H9 (cell line): Measurements from ENCODE around the gene CNTFR. TPM values are rescaled to one million over a fixed set of nuclear protein-coding genes. Genes with fewer than 3 reads are reported as not detected.

Source experiments
- DNase-seq: peaks from one replicate; pipeline ENCODE4 v3.0.0-alpha.2; 2017
- H2AFZ ChIP-seq: one replicate; pipeline ENCODE4 v1.6.1; 2013; ENCODE audit warnings: mild to moderate bottlenecking, low read length, control low read depth, moderate library complexity
- H2AK5ac ChIP-seq: 2 replicates; pipeline ENCODE4 v1.6.1; 2013; ENCODE audit warnings: low read length, control low read depth, mixed read lengths; ENCODE audit not compliant: insufficient read length
- H2BK120ac ChIP-seq: one replicate; pipeline ENCODE4 v1.6.1; 2013; ENCODE audit warnings: low read depth, mild to moderate bottlenecking, low read length, control low read depth, inconsistent platforms; ENCODE audit not compliant: poor library complexity, severe bottlenecking
- H2BK12ac ChIP-seq: 2 replicates; pipeline ENCODE4 v1.6.1; 2013; ENCODE audit warnings: low read length, control low read depth, mixed read lengths, low read depth; ENCODE audit not compliant: insufficient read length
- H2BK15ac ChIP-seq: 2 replicates; pipeline ENCODE4 v1.6.1; 2013; ENCODE audit warnings: low read depth, low read length, control low read depth
- H2BK20ac ChIP-seq: one replicate; pipeline ENCODE4 v1.6.1; 2013; ENCODE audit warnings: low read depth, mild to moderate bottlenecking, low read length, control low read depth, inconsistent platforms; ENCODE audit not compliant: poor library complexity, severe bottlenecking
- H2BK5ac ChIP-seq: 2 replicates; pipeline ENCODE4 v1.6.1; 2013; ENCODE audit warnings: low read length, control low read depth, mixed read lengths; ENCODE audit not compliant: insufficient read length
- H3K14ac ChIP-seq: 2 replicates; pipeline ENCODE4 v1.6.1; 2013; ENCODE audit warnings: low read length, control low read depth; ENCODE audit not compliant: insufficient read depth
- H3K18ac ChIP-seq: 2 replicates; pipeline ENCODE4 v1.6.1; 2013; ENCODE audit warnings: low read depth, mild to moderate bottlenecking, mixed read lengths, low read length, control low read depth; ENCODE audit not compliant: insufficient read length
- H3K23ac ChIP-seq: 2 replicates; pipeline ENCODE4 v1.6.1; 2013; ENCODE audit warnings: low read length, control low read depth, mixed read lengths, low read depth; ENCODE audit not compliant: insufficient read length
- H3K23me2 ChIP-seq: 2 replicates; pipeline ENCODE4 v1.6.1; 2013; ENCODE audit warnings: low read depth, mild to moderate bottlenecking, mixed read lengths, low read length, control low read depth; ENCODE audit not compliant: insufficient read length, poor library complexity, severe bottlenecking
- H3K27ac ChIP-seq: 2 replicates; pipeline ENCODE4 v1.5.1; 2013; ENCODE audit warnings: low read length, control low read depth, mixed read lengths, low read depth; ENCODE audit not compliant: insufficient read length
- H3K27me3 ChIP-seq: 2 replicates; pipeline ENCODE4 v1.6.1; 2013; ENCODE audit warnings: low read length, control low read depth, inconsistent platforms; ENCODE audit not compliant: insufficient read depth
- H3K4ac ChIP-seq: 2 replicates; pipeline ENCODE4 v1.6.1; 2013; ENCODE audit warnings: low read depth, mild to moderate bottlenecking, control low read depth, inconsistent platforms, low read length, moderate library complexity
- H3K4me1 ChIP-seq: 2 replicates; pipeline ENCODE4 v1.6.1; 2013; ENCODE audit warnings: low read length, control low read depth, inconsistent platforms; ENCODE audit not compliant: insufficient read depth
- H3K4me2 ChIP-seq: 2 replicates; pipeline ENCODE4 v1.6.1; 2013; ENCODE audit warnings: low read length, control low read depth, mixed read lengths; ENCODE audit not compliant: insufficient read length, insufficient read depth
- H3K56ac ChIP-seq: 2 replicates; pipeline ENCODE4 v1.6.1; 2013; ENCODE audit warnings: low read depth, mild to moderate bottlenecking, mixed read lengths, low read length, control low read depth; ENCODE audit not compliant: insufficient read length
- H3K79me1 ChIP-seq: 2 replicates; pipeline ENCODE4 v1.6.1; 2013; ENCODE audit warnings: low read depth, mild to moderate bottlenecking, moderate library complexity, low read length, control low read depth, inconsistent platforms; ENCODE audit not compliant: insufficient read depth, poor library complexity, severe bottlenecking
- H3K79me2 ChIP-seq: 2 replicates; pipeline ENCODE4 v1.6.1; 2013; ENCODE audit warnings: low read length, control low read depth, inconsistent platforms; ENCODE audit not compliant: insufficient read depth
- H3K9ac ChIP-seq: 2 replicates; pipeline ENCODE4 v1.6.1; 2013; ENCODE audit warnings: low read length, control low read depth, mixed read lengths; ENCODE audit not compliant: insufficient read length; ENCODE audit errors: extremely low read depth
- H3K9me3 ChIP-seq: one replicate; pipeline ENCODE4 v1.6.1; 2013; ENCODE audit warnings: low read depth, low read length, inconsistent platforms; ENCODE audit not compliant: control insufficient read depth
- H3T11ph ChIP-seq: one replicate; pipeline ENCODE4 v1.6.1; 2013; ENCODE audit warnings: mild to moderate bottlenecking, low read length, control low read depth, inconsistent platforms
- H4K20me1 ChIP-seq: one replicate; pipeline ENCODE4 v1.6.1; 2013; ENCODE audit not compliant: control insufficient read depth, insufficient read length, insufficient read depth
- H4K5ac ChIP-seq: 2 replicates; pipeline ENCODE4 v1.6.1; 2013; ENCODE audit warnings: low read depth, mild to moderate bottlenecking, mixed read lengths, low read length, control low read depth; ENCODE audit not compliant: insufficient read length
- H4K8ac ChIP-seq: replicated peaks from 2 replicates; pipeline ENCODE4 v1.6.1; 2013; ENCODE audit warnings: low read length, control low read depth, mixed read lengths, low read depth; ENCODE audit not compliant: insufficient read length
- H4K91ac ChIP-seq: 2 replicates; pipeline ENCODE4 v1.6.1; 2013; ENCODE audit warnings: low read depth, mild to moderate bottlenecking, moderate library complexity, mixed read lengths, low read length, control low read depth; ENCODE audit not compliant: insufficient read length
- H3K27ac Mint-ChIP-seq, 3 experiments: 2 replicates in 2 of 3; 3 replicates in 1 of 3; pipeline ENCODE4 v1.8.0; 2020 to 2021; ENCODE audit warnings: mixed read lengths in 3 of 3, mild to moderate bottlenecking in 1 of 3, moderate library complexity in 1 of 3
- H3K27me3 Mint-ChIP-seq: 2 replicates; pipeline ENCODE4 v1.8.0; 2021; ENCODE audit warnings: low read depth, mild to moderate bottlenecking, moderate library complexity, mixed read lengths
- H3K36me3 Mint-ChIP-seq, 3 experiments: 2 replicates in 2 of 3; 3 replicates in 1 of 3; pipeline ENCODE4 v1.8.0; 2020 to 2021; ENCODE audit warnings: low read depth in 3 of 3, mixed read lengths in 3 of 3; ENCODE audit not compliant: insufficient read depth in 1 of 3
- H3K4me1 Mint-ChIP-seq, 2 experiments: 2 replicates each; pipeline ENCODE4 v1.8.0; 2020; ENCODE audit warnings: mixed read lengths in 2 of 2
- H3K4me3 Mint-ChIP-seq, 2 experiments: 2 replicates in 1 of 2; 3 replicates in 1 of 2; pipeline ENCODE4 v1.8.0; 2020 to 2021; ENCODE audit warnings: mild to moderate bottlenecking in 2 of 2, mixed read lengths in 2 of 2, moderate library complexity in 1 of 2
- H3K9me3 Mint-ChIP-seq, 2 experiments: 2 replicates in 1 of 2; 3 replicates in 1 of 2; pipeline ENCODE4 v1.8.0; 2020; ENCODE audit warnings: mild to moderate bottlenecking in 2 of 2, mixed read lengths in 2 of 2, moderate library complexity in 1 of 2
- total RNA-seq: library from RNA; stranded (reverse); gene quantifications from 2 replicates; pipeline ENCODE4 v1.2.1, GENCODE V29; 2021
- TF ChIP-seq, protein P1 (sequence below): fragments of 200-600 bp; sonication (generic); conservative IDR thresholded peaks from 3 replicates; pipeline ENCODE4 v1.8.0; 2021; ENCODE audit warnings: antibody characterized with exemption, mild to moderate bottlenecking

Gene CNTFR
- total RNA-seq, 1 experiment from 2014 or later: 0.55 TPM

- H3K18ac ChIP-seq: no peak overlapping the region
- TF ChIP-seq, protein P1, sequence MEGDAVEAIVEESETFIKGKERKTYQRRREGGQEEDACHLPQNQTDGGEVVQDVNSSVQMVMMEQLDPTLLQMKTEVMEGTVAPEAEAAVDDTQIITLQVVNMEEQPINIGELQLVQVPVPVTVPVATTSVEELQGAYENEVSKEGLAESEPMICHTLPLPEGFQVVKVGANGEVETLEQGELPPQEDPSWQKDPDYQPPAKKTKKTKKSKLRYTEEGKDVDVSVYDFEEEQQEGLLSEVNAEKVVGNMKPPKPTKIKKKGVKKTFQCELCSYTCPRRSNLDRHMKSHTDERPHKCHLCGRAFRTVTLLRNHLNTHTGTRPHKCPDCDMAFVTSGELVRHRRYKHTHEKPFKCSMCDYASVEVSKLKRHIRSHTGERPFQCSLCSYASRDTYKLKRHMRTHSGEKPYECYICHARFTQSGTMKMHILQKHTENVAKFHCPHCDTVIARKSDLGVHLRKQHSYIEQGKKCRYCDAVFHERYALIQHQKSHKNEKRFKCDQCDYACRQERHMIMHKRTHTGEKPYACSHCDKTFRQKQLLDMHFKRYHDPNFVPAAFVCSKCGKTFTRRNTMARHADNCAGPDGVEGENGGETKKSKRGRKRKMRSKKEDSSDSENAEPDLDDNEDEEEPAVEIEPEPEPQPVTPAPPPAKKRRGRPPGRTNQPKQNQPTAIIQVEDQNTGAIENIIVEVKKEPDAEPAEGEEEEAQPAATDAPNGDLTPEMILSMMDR: no peak
- no peaks in the 10 kb centered on the region for H4K20me1 ChIP-seq
- no peak overlapping the region for H4K91ac ChIP-seq
- H3K4me1 ChIP-seq: no peaks in the 10 kb centered on the region; the same call in 1 of the 2 replicates
- no peaks in the 10 kb centered on the region for H3K79me2 ChIP-seq
- H3K9me3 ChIP-seq: no peaks in the 10 kb centered on the region
- H2BK20ac ChIP-seq: no peak overlapping the region
- Mint-ChIP-seq H3K27me3 (peaks cover 15% of the 10 kb centered on the region), H3K4me3 (no peak overlapping the region), H3K4me1 (peaks cover 14 to 21% of the 10 kb centered on the region in 2 experiments), H3K36me3 (no peaks in the 10 kb centered on the region), H3K9me3 (no peaks in the 10 kb centered on the region; a peak in 1 of 5 replicates), H3K27ac (no peak overlapping the region)
- no peak overlapping the region for H3K4ac ChIP-seq
- no peak overlapping the region for H3K23ac ChIP-seq
- H2BK12ac ChIP-seq: no peak overlapping the region
- no peak overlapping the region for H3K14ac ChIP-seq
- no peak overlapping the region for H2AFZ ChIP-seq
- no peak overlapping the region for H3K4me2 ChIP-seq
- no peak overlapping the region for H3K9ac ChIP-seq
- H2BK15ac ChIP-seq: no peak overlapping the region
- H3K27ac ChIP-seq: no peak overlapping the region
- peaks cover under 1% of the 10 kb centered on the region for H3K23me2 ChIP-seq
- H4K8ac ChIP-seq: no peak overlapping the region
- no peak for DNase-seq
- H3K56ac ChIP-seq: no peak overlapping the region
- no peak overlapping the region for H4K5ac ChIP-seq
- H3K79me1 ChIP-seq: no peaks in the 10 kb centered on the region
- no peak overlapping the region for H2BK5ac ChIP-seq
- H3T11ph ChIP-seq: no peak overlapping the region
- H3K27me3 ChIP-seq: no peaks in the 10 kb centered on the region
- no peak overlapping the region for H2BK120ac ChIP-seq
- no peak overlapping the region for H2AK5ac ChIP-seq
Measured at GRCh38 chr9:34606190-34606589, 16.7 kb upstream of the CNTFR start.
